ENCODE measurements around the gene PLXNC1. TPM values are rescaled to one million over a fixed set of nuclear protein-coding genes. Genes with fewer than 3 reads are reported as not detected.

Gene PLXNC1
- polyA plus RNA-seq, 1 donor (not counting 4 experiments of a cell fraction or from before 2014, with no cell fraction given), result 0.17 TPM

DNA sequence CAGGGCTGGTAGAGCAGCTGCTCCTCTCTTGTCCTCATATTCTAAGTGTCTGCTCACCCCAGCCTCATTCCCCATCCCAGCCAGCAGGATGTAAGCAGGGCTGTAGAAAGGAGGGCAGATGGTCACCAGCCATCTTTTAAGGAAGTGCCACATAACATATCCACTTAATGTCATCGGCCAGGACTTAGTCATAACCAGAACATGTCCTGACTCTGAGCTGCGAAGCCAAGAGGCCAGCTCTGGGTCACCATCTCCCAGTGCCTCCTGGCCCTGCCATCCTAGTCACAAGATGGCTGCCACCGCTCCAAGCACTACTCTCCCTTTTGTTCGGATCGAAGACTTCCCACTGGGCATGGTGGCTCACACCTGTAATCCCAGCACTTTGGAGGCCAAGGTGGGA is 123.9 kb downstream of the PLXNC1 start:
- H3K9ac ChIP-seq (ENCODE audit: control insufficient read depth, extremely low read depth, insufficient read depth, low read length), result no peak overlapping the region
- dilution Hi-C loops (cut with MboI; ENCODE audit: extremely low pct_ligation_motif_present, low sequenced_read_pairs), result no loop called here
- FAIRE-seq, result no peak
- H2AFZ ChIP-seq (ENCODE audit: control insufficient read depth, low read length), result no peak overlapping the region
- TF ChIP-seq CTCF (optimal IDR thresholded peaks at IDR 0.05 in 1 of 3, IDR thresholded peaks at IDR 0.05 in 1 of 3, conservative IDR thresholded peaks at IDR 0.05 in 1 of 3; ENCODE audit: extremely low read depth in 1 of 3, insufficient read depth in 2 of 3, low read length in 3 of 3) (no peak), EZH2 (IDR thresholded peaks at IDR 0.05; ENCODE audit: low read length) (no peak)
- no peak for DNase-seq (ENCODE audit: low read depth, low spot score)
- H3K9me1 ChIP-seq (ENCODE audit: control insufficient read depth, extremely low read depth, insufficient read depth, low read length), result no peaks in the 10 kb centered on the region
- H4K20me1 ChIP-seq (ENCODE audit: control insufficient read depth, extremely low read depth, insufficient read depth, low read length), result no peaks in the 10 kb centered on the region
- H3K9me3 ChIP-seq (ENCODE audit: control insufficient read depth, low read depth, low read length), result no peaks in the 10 kb centered on the region
- H3K27me3 ChIP-seq (ENCODE audit: control insufficient read depth, extremely low read depth, insufficient read depth, low read length), result peaks cover 9% of the 10 kb centered on the region
- H3K36me3 ChIP-seq (ENCODE audit: control insufficient read depth in 2 of 2, extremely low read depth in 1 of 2, insufficient read depth in 2 of 2, low read length in 2 of 2), result no peaks in the 10 kb centered on the region
- H3K79me2 ChIP-seq (ENCODE audit: control insufficient read depth, insufficient read depth, low read length), result no peaks in the 10 kb centered on the region
- H3K27ac ChIP-seq (ENCODE audit: control insufficient read depth, insufficient read depth, low read length), result no peak overlapping the region
- no peak overlapping the region for H3K4me2 ChIP-seq (ENCODE audit: control insufficient read depth, extremely low read depth, insufficient read depth, low read depth, low read length)
- H3K4me1 ChIP-seq (ENCODE audit: control insufficient read depth, extremely low read depth, insufficient read depth, low read length), result no peaks in the 10 kb centered on the region
- H3K4me3 ChIP-seq (ENCODE audit: control insufficient read depth in 2 of 3, extremely low read depth in 1 of 3, insufficient read depth in 2 of 3, low read depth in 1 of 3, low read length in 3 of 3), result no peak overlapping the region

DNA sequence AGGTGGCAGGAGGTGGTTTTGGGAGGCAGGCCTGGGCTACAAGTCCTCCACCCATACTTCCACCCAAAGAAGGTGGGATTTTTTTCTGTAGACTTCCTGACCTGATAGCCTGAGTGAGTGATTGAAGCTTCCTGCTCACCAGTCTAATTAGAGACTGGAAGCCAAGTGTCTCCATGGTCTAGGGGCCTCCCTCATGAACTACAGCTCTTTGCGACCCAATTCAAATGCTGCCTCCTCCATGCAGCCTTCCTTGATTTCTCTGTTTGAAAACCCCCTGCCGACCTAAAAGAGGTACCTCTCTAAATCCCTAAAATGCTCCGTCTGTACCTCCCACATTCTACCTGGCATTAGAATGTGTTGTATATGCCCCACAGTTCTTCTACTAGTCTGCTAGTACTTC is 124.9 kb downstream of the PLXNC1 start:
- Histone ChIP-seq H2AFZ (ENCODE audit: control insufficient read depth, low read length) (no peak overlapping the region), H3K79me2 (ENCODE audit: control insufficient read depth, insufficient read depth, low read length) (no peaks in the 10 kb centered on the region), H3K27ac (ENCODE audit: control insufficient read depth, insufficient read depth, low read length) (no peak overlapping the region), H3K9ac (ENCODE audit: control insufficient read depth, extremely low read depth, insufficient read depth, low read length) (no peak overlapping the region), H4K20me1 (ENCODE audit: control insufficient read depth, extremely low read depth, insufficient read depth, low read length) (no peaks in the 10 kb centered on the region), H3K36me3 (ENCODE audit: control insufficient read depth in 2 of 2, extremely low read depth in 1 of 2, insufficient read depth in 2 of 2, low read length in 2 of 2) (no peaks in the 10 kb centered on the region), H3K27me3 (ENCODE audit: control insufficient read depth, extremely low read depth, insufficient read depth, low read length) (peaks cover 3% of the 10 kb centered on the region), H3K9me3 (ENCODE audit: control insufficient read depth, low read depth, low read length) (no peaks in the 10 kb centered on the region), H3K4me2 (ENCODE audit: control insufficient read depth, extremely low read depth, insufficient read depth, low read depth, low read length) (no peak overlapping the region), H3K4me1 (ENCODE audit: control insufficient read depth, extremely low read depth, insufficient read depth, low read length) (no peaks in the 10 kb centered on the region), H3K9me1 (ENCODE audit: control insufficient read depth, extremely low read depth, insufficient read depth, low read length) (no peaks in the 10 kb centered on the region), H3K4me3 (ENCODE audit: control insufficient read depth in 2 of 3, extremely low read depth in 1 of 3, insufficient read depth in 2 of 3, low read depth in 1 of 3, low read length in 3 of 3) (no peak overlapping the region)
- dilution Hi-C loops (cut with MboI; ENCODE audit: extremely low pct_ligation_motif_present, low sequenced_read_pairs), result no loop called here
- DNase-seq (ENCODE audit: low read depth, low spot score) (no peak), FAIRE-seq (no peak)
- TF ChIP-seq CTCF (optimal IDR thresholded peaks at IDR 0.05 in 1 of 3, IDR thresholded peaks at IDR 0.05 in 1 of 3, conservative IDR thresholded peaks at IDR 0.05 in 1 of 3; ENCODE audit: extremely low read depth in 1 of 3, insufficient read depth in 2 of 3, low read length in 3 of 3) (no peak), EZH2 (IDR thresholded peaks at IDR 0.05; ENCODE audit: low read length) (no peak)
